Loucy (cell line): ENCODE measurements around the gene OTUD5.

Experiments used
- H2AFZ ChIP-seq: fragments of 200-600 bp; sonication (generic); 2 replicates; pipeline ENCODE4 v1.6.0; 2016; ENCODE audit warnings: antibody characterized with exemption, mild to moderate bottlenecking, low read length, moderate library complexity
- H3F3A ChIP-seq: fragments of 200-600 bp; 2 replicates; pipeline ENCODE4 v1.6.0; 2016; ENCODE audit warnings: antibody characterized with exemption, low read depth, mild to moderate bottlenecking
- H3K27me3 ChIP-seq: fragments of 200-600 bp; sonication (generic); 2 replicates; pipeline ENCODE4 v1.6.1; 2014; ENCODE audit warnings: low read length, mild to moderate bottlenecking; ENCODE audit not compliant: insufficient read depth, poor library complexity, severe bottlenecking
- H3K36me3 ChIP-seq: fragments of 200-600 bp; sonication (generic); 2 replicates; pipeline ENCODE4 v1.6.1; 2016; ENCODE audit warnings: low read length; ENCODE audit not compliant: insufficient read depth
- H3K4me1 ChIP-seq: fragments of 200-600 bp; sonication (generic); 2 replicates; pipeline ENCODE4 v1.5.1; 2014; ENCODE audit warnings: low read length, mild to moderate bottlenecking; ENCODE audit not compliant: insufficient read depth, poor library complexity, severe bottlenecking
- H3K4me2 ChIP-seq: fragments of 200-600 bp; sonication (generic); 2 replicates; pipeline ENCODE4 v1.6.0; 2014; ENCODE audit warnings: antibody characterized with exemption, low read length, low read depth, mild to moderate bottlenecking; ENCODE audit not compliant: poor library complexity, severe bottlenecking
- H3K4me3 ChIP-seq: fragments of 200-600 bp; sonication (generic); 2 replicates; pipeline ENCODE4 v1.5.1; 2014; ENCODE audit warnings: low read length, mild to moderate bottlenecking, mixed read lengths; ENCODE audit not compliant: poor library complexity, severe bottlenecking
- H3K79me2 ChIP-seq: fragments of 200-600 bp; sonication (generic); 2 replicates; pipeline ENCODE4 v1.6.1; 2014; ENCODE audit warnings: low read length; ENCODE audit not compliant: insufficient read depth
- H3K9ac ChIP-seq: fragments of 200-600 bp; sonication (generic); 2 replicates; pipeline ENCODE4 v1.6.0; 2014; ENCODE audit warnings: mild to moderate bottlenecking, low read depth, low read length, moderate library complexity; ENCODE audit not compliant: poor library complexity, severe bottlenecking
- H3K9me2 ChIP-seq: fragments of 200-600 bp; sonication (generic); replicated peaks from 2 replicates; pipeline ENCODE4 v1.6.1; 2016; ENCODE audit warnings: low read depth, low read length, mixed read lengths
- H3K9me3 ChIP-seq: fragments of 200-600 bp; sonication (generic); 2 replicates; pipeline ENCODE4 v1.6.1; 2014; ENCODE audit warnings: mild to moderate bottlenecking, antibody characterized with exemption, low read length, low read depth; ENCODE audit not compliant: insufficient read depth
- H4K20me1 ChIP-seq: fragments of 200-600 bp; sonication (generic); 2 replicates; pipeline ENCODE4 v1.6.0; 2014; ENCODE audit warnings: antibody characterized with exemption, low read length, mild to moderate bottlenecking; ENCODE audit not compliant: insufficient read depth, poor library complexity, severe bottlenecking
- EZH2phosphoT487 ChIP-seq: fragments of 200-600 bp; IDR thresholded peaks from 2 replicates; pipeline ENCODE4 v1.6.1; 2018; ENCODE audit warnings: antibody characterized with exemption, mild to moderate bottlenecking, moderate library complexity, borderline replicate concordance
- TF ChIP-seq, protein P1 (sequence below): fragments of 200-600 bp; sonication (generic); conservative IDR thresholded peaks from 2 replicates; pipeline ENCODE4 v1.5.1; 2014; ENCODE audit warnings: mild to moderate bottlenecking, antibody characterized with exemption, low read length

Gene OTUD5

DNA sequence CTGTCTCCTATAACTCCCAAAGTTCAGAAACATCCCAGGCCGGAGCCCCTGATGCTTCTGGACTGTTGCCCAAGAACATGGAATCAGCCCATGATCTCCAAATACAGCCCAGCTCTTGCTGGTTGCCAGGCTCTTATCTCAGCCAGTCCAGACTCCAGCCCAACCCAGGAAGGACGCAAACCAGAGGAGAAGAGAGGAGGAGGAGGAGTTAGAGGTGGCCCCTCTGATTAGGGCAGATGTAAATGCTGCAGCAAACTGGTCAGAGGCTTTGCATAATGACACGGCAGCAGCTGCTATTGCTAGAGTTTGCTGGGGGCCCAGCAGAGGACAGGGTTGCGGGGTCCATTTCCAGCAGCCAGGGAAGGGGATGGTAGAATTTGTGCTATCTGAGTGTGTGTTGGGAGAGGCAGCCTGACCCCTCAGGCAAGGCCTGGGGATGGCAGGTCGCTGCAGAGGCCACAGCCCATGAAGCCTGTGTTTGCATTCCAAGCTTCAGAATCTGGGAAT is 4.2 kb upstream of the OTUD5 start:
- no peak for TF ChIP-seq EZH2phosphoT487
- TF ChIP-seq, protein P1, sequence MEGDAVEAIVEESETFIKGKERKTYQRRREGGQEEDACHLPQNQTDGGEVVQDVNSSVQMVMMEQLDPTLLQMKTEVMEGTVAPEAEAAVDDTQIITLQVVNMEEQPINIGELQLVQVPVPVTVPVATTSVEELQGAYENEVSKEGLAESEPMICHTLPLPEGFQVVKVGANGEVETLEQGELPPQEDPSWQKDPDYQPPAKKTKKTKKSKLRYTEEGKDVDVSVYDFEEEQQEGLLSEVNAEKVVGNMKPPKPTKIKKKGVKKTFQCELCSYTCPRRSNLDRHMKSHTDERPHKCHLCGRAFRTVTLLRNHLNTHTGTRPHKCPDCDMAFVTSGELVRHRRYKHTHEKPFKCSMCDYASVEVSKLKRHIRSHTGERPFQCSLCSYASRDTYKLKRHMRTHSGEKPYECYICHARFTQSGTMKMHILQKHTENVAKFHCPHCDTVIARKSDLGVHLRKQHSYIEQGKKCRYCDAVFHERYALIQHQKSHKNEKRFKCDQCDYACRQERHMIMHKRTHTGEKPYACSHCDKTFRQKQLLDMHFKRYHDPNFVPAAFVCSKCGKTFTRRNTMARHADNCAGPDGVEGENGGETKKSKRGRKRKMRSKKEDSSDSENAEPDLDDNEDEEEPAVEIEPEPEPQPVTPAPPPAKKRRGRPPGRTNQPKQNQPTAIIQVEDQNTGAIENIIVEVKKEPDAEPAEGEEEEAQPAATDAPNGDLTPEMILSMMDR: no peak
- Histone ChIP-seq H3K36me3 (no peaks in the 10 kb centered on the region), H3K4me3 (no peak overlapping the region), H3K9me2 (no peaks in the 10 kb centered on the region), H3K79me2 (peaks cover 5% of the 10 kb centered on the region), H3K4me2 (no peak overlapping the region), H2AFZ (no peak overlapping the region), H3K27me3 (no peaks in the 10 kb centered on the region), H4K20me1 (peaks cover 5% of the 10 kb centered on the region), H3K9me3 (no peaks in the 10 kb centered on the region), H3F3A (no peaks in the 10 kb centered on the region), H3K9ac (no peak overlapping the region), H3K4me1 (peaks cover 8% of the 10 kb centered on the region)

DNA sequence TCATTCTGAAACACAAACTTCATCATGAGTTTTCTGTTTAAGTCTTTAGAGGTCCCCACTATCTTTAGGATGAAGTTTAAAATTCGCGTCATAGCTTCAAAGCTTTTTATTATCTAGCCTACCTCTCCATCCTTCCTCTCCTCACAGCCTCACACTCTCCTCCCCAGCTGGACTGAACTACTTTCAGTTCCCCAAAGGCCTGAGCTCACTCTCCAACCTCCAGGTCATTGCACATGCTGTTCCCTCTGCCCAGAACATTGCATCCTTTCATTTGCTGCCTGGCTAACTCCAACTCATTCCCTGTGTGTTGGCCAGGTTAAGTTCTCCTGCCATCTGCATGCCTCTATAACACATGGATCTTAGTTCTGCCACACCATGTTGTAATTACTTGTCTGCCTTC is 2.9 kb upstream of the OTUD5 start:
- Histone ChIP-seq H3K4me2 (no peak overlapping the region), H3K4me3 (no peak overlapping the region), H3K4me1 (peaks cover 13% of the 10 kb centered on the region), H3K9me3 (no peaks in the 10 kb centered on the region), H4K20me1 (peaks cover 18% of the 10 kb centered on the region), H3F3A (no peaks in the 10 kb centered on the region), H3K9me2 (no peaks in the 10 kb centered on the region), H3K27me3 (no peaks in the 10 kb centered on the region), H3K36me3 (no peaks in the 10 kb centered on the region), H3K9ac (no peak overlapping the region), H3K79me2 (peaks cover 19% of the 10 kb centered on the region), H2AFZ (no peak overlapping the region)
- no peak for TF ChIP-seq EZH2phosphoT487
- TF ChIP-seq, protein P1: no peak

DNA sequence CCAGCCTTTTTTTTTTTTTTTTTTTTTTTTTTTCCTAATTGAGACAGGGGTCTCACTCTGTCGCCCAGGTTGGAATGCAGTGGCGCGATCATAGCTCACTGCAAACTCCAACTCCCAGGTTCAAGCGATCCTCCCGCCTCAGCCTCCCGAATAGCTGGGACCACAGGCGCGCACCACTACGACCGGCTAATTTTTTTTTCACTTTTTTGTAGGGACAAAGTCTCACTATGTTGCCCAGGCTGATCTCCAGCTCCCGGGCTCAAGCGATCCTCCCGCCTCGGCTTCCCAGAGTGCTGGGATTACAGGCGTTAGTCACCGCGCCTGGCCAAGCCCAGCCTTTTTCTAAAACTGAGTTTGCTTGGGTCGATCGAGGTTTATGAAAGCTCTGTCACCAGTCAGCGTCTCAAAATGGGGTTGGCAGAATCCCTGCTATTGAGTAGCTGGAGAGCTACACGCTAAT is 1.3 kb upstream of the OTUD5 start:
- Histone ChIP-seq H3K4me2 (peak overlapping the region; percentile 95), H3K27me3 (no peaks in the 10 kb centered on the region), H2AFZ (peak overlapping the region; percentile 70)

More for the DNA sequence above, 1.3 kb upstream of the OTUD5 start:
- Histone ChIP-seq H3F3A (no peaks in the 10 kb centered on the region), H3K9ac (peak overlapping the region; percentile 83), H3K9me2 (no peaks in the 10 kb centered on the region), H3K4me3 (peak overlapping the region; percentile 79), H3K9me3 (no peaks in the 10 kb centered on the region), H3K79me2 (peaks cover 35% of the 10 kb centered on the region), H3K4me1 (peaks cover 20% of the 10 kb centered on the region), H4K20me1 (peaks cover 27% of the 10 kb centered on the region), H3K36me3 (no peaks in the 10 kb centered on the region)
- TF ChIP-seq, protein P1: no peak
- no peak for TF ChIP-seq EZH2phosphoT487
